Stimulated activated CD8-positive, alpha-beta memory T cell treated with anti-CD3 and anti-CD28 coated beads, Interleukin-4, amount 100 ng/mL, for 1 hour (primary cell): ENCODE results near the gene CLDN12.
"Not testable (repeated sequence)": the region's sequence is repeated elsewhere in the genome, so short reads cannot be mapped to it uniquely, and the experiment has no call there.

ENCODE experiments used
- DNase-seq, 2 donors: peaks; one replicate each; pipeline ENCODE4 v3.0.0-alpha.2; 2020; ENCODE audit warnings: low read depth in 2 of 2, low spot score in 1 of 2

The CLDN12 gene

GRCh38 chr7:90432752-90433151 is 29.5 kb downstream of the CLDN12 start:
- no peak for DNase-seq

- no peak for DNase-seq
Measured at GRCh38 chr7:90433221-90433620, 30.0 kb downstream of the CLDN12 start.

- DNase-seq: no peak
Measured at GRCh38 chr7:90445633-90446032, 42.4 kb downstream of the CLDN12 start.

- DNase-seq: no peak
Measured at GRCh38 chr7:90446137-90446899, 43.1 kb downstream of the CLDN12 start.

- no peak for DNase-seq
Measured at GRCh38 chr7:90453259-90453891, 50.1 kb downstream of the CLDN12 start.

- no peak for DNase-seq
Measured at GRCh38 chr7:90453931-90454330, 50.7 kb downstream of the CLDN12 start.

GRCh38 chr7:90455163-90456030 is 52.1 kb downstream of the CLDN12 start:
- DNase-seq: no peak

GRCh38 chr7:90458104-90458503 is 54.8 kb downstream of the CLDN12 start:
- no peak for DNase-seq

- DNase-seq: no peak
Measured at GRCh38 chr7:90459888-90460287, 56.6 kb downstream of the CLDN12 start.

GRCh38 chr7:90461219-90461618 is 58.0 kb downstream of the CLDN12 start:
- no peak for DNase-seq

- not testable (repeated sequence) for DNase-seq
Measured at GRCh38 chr7:90463151-90463628, 59.9 kb downstream of the CLDN12 start.
